Measurements from ENCODE around the gene MBD3. TPM values are rescaled to one million over a fixed set of nuclear protein-coding genes. Genes with fewer than 3 reads are reported as not detected.

MBD3 gene
- total RNA-seq, 1 donor from 2014 or later: 111 TPM

- no peak for TF ChIP-seq CTCF (IDR thresholded peaks at IDR 0.05; ENCODE audit: unreplicated experiment)
- H3K27me3 Mint-ChIP-seq (ENCODE audit: low read depth): no peaks in the 10 kb centered on the region
- DNase-seq (ENCODE audit: low spot score in 2 of 2, unreplicated experiment in 2 of 2): no peak
- no peaks in the 10 kb centered on the region for H3K9me3 Mint-ChIP-seq
- H3K4me3 Mint-ChIP-seq: no peak overlapping the region
- H3K36me3 Mint-ChIP-seq: peaks cover 11% of the 10 kb centered on the region
- no peak overlapping the region for H3K27ac Mint-ChIP-seq
- peaks cover 5% of the 10 kb centered on the region for H3K4me1 Mint-ChIP-seq
These were observed 16.4 kb upstream of the MBD3 start for GRCh38 chr19:1609103-1609396.

GRCh38 chr19:1608359-1609102 lies 15.9 kb upstream of the MBD3 start:
- Mint-ChIP-seq H3K36me3 (peaks cover 9% of the 10 kb centered on the region), H3K27ac (no peak overlapping the region), H3K27me3 (ENCODE audit: low read depth) (no peaks in the 10 kb centered on the region), H3K4me3 (no peak overlapping the region), H3K4me1 (peaks cover 5% of the 10 kb centered on the region), H3K9me3 (no peaks in the 10 kb centered on the region)
- no peak for TF ChIP-seq CTCF (IDR thresholded peaks at IDR 0.05; ENCODE audit: unreplicated experiment)
- no peak for DNase-seq (ENCODE audit: low spot score in 2 of 2, unreplicated experiment in 2 of 2)

- Mint-ChIP-seq H3K9me3 (no peaks in the 10 kb centered on the region), H3K27ac (peak overlapping the region; percentile 98), H3K4me1 (peaks cover 9% of the 10 kb centered on the region), H3K4me3 (peak overlapping the region; percentile 86), H3K36me3 (peaks cover 6% of the 10 kb centered on the region), H3K27me3 (ENCODE audit: low read depth) (no peaks in the 10 kb centered on the region)
- TF ChIP-seq CTCF (IDR thresholded peaks at IDR 0.05; ENCODE audit: unreplicated experiment): no peak
- no peak for DNase-seq (ENCODE audit: low spot score in 2 of 2, unreplicated experiment in 2 of 2)
These were observed 13.5 kb upstream of the MBD3 start for GRCh38 chr19:1606138-1606651.

GRCh38 chr19:1605236-1606137 lies 12.8 kb upstream of the MBD3 start, which contains the start of gene UQCR11:
UQCR11 (minus strand) TSS chr19:1605462; CDS start chr19:1605409, 53 bp downstream.
- H3K27ac Mint-ChIP-seq: peak within 1 kb of the TSS; percentile 98
- peaks cover 4% of the 10 kb centered on the region for H3K36me3 Mint-ChIP-seq
- H3K4me1 Mint-ChIP-seq: peaks cover 9% of the 10 kb centered on the region
- H3K9me3 Mint-ChIP-seq: no peaks in the 10 kb centered on the region
- H3K4me3 Mint-ChIP-seq: peak within 1 kb of the TSS; percentile 86
- TF ChIP-seq CTCF (IDR thresholded peaks at IDR 0.05; ENCODE audit: unreplicated experiment): peak; percentile 34
- peak; percentile 87 to 91 for DNase-seq (ENCODE audit: low spot score in 2 of 2, unreplicated experiment in 2 of 2)
- no peaks in the 10 kb centered on the region for H3K27me3 Mint-ChIP-seq (ENCODE audit: low read depth)

- no peaks in the 10 kb centered on the region for H3K27me3 Mint-ChIP-seq (ENCODE audit: low read depth)
- peaks cover 9% of the 10 kb centered on the region for H3K4me1 Mint-ChIP-seq
- no peak overlapping the region for H3K27ac Mint-ChIP-seq
- no peak for TF ChIP-seq CTCF (IDR thresholded peaks at IDR 0.05; ENCODE audit: unreplicated experiment)
- no peak overlapping the region for H3K4me3 Mint-ChIP-seq
- no peak for DNase-seq (ENCODE audit: low spot score in 2 of 2, unreplicated experiment in 2 of 2)
- H3K9me3 Mint-ChIP-seq: no peaks in the 10 kb centered on the region
- peaks cover 11% of the 10 kb centered on the region for H3K36me3 Mint-ChIP-seq
These were observed 9.5 kb upstream of the MBD3 start for GRCh38 chr19:1602091-1602707.

All from mesothelial cell of epicardium (in vitro differentiated cells).